ENCODE measurements around the gene DHRS11.

The DHRS11 gene

DNA sequence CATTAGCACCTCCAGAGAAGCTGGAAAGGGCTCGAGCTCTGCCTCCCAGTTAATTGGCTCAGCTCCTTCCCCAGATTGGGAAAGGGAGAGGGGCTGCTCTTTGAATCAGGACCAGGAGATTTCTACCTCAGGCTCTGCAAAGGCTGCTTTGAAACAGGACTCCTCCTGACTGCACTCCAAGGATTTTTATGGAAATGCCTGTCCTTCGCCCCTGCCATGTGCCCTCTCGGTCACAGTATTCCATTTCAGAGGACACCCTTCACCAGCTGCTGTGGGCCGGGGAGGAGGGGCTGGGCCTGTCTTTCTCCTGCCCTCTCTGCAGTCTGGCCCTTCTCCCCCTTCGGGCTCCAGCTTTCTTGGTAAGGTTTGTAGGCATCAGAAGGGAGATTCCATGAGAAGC, 23.3 kb downstream of the DHRS11 start:
- DNase-seq (ENCODE audit: low spot score), result no peak

DNA sequence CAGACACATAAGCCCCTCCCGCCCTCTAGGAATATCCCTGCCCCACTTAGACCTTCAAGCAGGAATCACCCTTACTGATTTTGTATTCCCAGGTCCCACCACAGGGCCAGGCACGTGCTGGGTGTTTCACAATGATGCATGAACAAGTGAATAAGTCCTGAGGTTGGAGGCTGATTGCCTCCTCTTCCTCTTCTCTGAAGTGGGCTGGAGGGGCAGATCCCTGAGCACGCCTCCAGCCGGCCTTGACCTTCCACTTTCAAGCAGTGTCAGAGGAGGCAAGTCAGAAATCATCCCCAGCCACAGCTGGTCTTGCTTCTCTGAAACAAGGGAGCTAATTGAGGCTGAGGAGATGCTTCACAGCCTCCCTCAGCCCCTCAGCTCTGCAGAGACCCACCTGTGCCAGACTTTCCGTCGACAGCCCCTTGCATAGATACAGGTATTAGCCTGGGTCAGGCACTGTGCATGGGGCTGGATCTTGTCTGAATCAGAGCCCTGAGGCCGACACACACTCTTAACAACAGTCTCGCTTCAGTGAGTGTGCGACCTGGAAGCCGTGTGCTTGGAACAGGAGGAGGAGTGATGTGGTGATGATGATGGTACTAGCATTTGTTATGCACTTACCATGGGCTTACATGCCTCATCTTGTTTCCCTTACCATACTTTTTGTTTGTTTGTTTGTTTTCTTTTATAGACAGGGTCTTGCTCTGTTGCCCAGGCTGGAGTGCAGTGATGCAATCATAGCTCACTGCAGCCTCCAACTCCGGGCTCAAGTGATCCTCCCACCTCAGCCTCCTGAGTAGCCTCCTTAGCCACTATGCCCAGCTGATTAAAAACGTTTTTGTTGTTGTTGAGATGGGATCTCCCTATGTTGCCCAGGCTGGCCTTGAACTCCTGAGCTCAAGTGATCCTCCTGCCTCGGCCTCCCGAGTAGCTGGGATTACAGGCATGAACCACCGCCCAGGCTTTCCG, 24.7 kb downstream of the DHRS11 start:
- DNase-seq (ENCODE audit: low spot score), result peak; percentile 56

DNA sequence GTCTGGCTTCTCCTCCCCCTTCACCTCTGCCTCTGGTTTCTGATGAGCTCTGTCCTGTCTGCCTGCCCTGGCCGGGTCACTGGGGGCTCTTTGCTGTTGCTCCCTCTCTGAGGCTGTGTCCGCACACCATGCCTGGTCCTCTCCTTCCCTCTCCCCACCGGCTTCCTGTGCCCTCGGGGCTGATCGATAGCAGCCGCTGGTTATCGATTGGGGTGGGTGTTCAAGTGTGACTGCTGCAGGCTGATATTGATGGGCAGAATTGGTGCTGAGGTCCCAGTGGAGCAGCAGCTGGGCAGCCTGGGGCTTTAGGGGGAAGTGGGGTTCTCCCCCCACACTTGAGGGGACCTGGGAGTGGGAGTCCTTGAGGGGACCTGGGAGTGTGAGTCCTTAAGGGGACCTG, 26.1 kb downstream of the DHRS11 start:
- no peak for DNase-seq (ENCODE audit: low spot score)

DNA sequence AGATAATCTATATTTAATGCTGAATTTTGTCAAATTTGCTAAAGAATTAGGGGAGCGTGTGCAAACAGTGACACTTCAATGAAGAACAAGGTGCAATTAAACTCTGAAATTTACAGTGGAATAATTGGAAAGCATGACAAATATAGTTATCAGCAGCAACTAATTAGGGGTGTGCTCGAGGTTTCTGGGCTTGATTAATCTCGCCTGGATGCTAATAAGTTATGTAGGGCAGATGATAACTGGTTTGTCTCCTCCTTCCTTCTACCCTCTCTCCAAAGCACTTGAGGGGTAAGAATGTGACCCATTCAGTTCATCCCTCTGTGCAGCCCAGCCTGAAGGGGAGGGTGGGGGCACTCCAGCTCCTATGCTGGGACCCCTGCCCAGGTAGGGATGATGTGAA, 31.6 kb downstream of the DHRS11 start:
- DNase-seq (ENCODE audit: low spot score), result no peak

DNA sequence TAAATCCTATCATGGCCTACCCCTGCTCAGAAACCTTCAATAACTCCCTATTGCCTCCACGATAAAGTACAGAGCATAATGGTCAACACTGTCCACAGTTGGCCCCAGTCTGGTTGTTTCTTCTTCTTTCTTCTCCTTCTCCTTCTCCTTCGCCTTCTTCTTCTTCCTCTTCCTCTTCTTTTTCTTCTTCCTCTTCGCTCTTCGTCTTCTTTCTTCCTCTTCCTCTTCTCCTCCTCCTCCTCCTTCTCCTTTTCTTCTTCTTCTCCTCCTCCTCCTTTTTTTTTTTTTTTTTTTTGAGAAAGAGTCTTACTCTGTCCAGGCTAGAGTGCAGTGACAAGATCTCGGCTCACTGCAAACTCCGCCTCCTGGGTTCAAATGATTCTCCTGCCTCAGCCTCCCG, 33.5 kb downstream of the DHRS11 start:
- DNase-seq (ENCODE audit: low spot score), result no peak

DNA sequence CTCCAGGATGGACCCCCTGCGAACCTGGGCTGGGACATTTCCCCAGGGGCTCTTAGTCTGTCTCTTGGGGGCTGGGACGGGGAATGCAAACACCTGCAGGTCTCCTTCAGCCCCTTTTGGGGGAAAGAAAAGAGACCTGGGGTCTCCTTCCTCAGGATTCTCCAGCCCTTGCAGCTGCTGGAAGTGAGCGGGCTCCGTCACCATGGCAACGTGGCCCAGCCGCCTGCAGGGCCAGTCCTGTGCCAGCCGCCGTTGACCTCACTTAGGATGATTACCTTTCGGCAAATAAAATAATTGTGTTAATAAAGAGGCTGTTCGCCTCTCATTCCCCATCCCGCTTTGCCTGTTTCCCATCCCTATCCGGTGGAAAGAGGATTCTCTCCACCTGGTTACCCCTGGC, 35.4 kb downstream of the DHRS11 start:
- DNase-seq (ENCODE audit: low spot score), result no peak

DNA sequence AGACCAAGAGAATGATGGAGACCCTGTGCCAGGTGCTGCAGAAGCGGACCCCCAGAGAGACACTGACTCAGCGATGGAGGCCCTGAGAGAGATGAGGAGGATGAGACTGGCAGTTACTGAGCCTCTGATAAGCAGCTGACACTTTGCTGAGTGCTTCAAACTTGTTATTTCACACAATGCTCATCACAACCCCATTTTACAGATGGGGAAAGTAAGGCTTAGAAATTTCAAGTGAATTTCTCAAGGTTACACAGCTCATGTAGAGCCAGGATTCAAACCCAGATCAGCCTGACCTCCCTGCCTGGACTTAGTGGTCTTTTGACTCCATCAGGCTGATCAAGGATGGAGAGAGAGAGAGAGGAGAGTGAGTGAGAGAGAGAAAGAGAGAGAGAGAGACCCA, 36.9 kb downstream of the DHRS11 start:
- no peak for DNase-seq (ENCODE audit: low spot score)

DNA sequence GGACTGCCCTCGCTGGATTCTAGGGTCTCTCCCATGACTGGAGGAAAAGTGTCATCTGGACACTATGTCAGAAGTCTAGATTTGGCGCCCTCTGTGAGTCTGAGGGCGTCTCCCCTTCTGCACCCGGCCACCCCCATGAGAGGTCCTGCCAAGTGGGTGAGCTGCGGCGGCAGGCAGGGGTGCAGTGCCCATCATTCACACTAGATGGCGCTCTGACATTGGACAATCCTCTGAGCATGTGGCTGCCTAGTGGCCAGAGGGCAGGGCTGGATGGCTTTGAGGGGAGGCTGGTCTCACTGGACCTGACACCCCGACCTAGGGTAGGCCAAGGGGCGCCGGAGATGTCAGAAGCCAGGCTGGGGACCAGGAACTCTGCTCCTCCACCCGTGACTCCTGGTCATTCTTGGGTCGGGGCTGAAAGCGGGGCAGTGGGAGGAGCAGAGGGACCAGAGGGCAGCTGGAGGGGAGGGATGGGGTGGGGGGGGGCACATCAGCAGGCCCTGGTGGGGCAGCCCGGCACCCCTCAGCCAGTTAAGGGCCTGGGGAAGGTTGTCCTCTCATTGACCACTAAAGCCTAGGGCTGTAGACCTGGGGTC, 37.7 kb downstream of the DHRS11 start:
- DNase-seq (ENCODE audit: low spot score), result peak; percentile 69

DNA sequence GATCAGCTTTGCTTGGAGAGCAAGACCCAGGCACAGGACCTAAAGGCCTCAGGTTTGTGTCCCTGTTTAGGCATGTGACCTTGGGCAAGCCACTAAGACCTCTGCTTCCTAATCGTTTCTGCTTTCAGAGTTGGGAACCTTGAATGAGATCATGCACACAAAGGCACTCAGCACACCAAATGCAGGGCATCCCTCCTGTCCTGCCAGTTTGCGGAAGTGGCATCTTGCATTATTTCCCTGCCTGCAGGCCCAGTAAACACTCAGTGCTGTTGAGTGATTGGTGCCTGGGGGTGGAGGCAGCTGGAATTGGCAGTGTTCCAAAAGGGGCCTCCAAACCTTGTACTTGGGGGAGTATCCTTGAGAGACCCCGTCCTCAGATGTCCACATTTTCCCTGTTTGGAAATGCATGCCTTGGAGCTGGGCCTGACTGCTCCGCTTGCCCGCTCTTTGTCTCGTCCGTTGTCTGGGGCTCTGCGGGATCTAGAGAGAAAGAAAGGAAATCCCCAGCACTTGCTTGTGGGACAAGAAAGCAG, 38.4 kb downstream of the DHRS11 start:
- no peak for DNase-seq (ENCODE audit: low spot score)

DNA sequence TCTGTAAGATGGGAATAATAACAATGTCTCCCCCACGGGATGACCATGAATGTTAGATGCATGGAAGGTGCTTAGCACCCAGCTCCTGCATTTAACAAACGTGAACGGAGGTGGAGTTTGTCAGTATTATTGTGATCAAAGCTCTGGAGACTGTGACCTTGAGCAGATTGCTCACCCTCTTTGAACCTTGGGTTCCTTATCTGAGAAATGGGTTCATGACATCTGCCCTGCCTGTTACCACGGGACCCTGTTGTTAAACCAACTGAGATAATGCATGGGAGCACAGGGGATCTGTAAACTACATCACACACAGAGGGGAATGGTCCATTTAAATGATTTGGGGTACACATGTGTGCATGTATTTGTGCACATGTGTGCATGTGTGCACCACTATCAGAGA, 39.3 kb downstream of the DHRS11 start:
- DNase-seq (ENCODE audit: low spot score), result no peak

DNA sequence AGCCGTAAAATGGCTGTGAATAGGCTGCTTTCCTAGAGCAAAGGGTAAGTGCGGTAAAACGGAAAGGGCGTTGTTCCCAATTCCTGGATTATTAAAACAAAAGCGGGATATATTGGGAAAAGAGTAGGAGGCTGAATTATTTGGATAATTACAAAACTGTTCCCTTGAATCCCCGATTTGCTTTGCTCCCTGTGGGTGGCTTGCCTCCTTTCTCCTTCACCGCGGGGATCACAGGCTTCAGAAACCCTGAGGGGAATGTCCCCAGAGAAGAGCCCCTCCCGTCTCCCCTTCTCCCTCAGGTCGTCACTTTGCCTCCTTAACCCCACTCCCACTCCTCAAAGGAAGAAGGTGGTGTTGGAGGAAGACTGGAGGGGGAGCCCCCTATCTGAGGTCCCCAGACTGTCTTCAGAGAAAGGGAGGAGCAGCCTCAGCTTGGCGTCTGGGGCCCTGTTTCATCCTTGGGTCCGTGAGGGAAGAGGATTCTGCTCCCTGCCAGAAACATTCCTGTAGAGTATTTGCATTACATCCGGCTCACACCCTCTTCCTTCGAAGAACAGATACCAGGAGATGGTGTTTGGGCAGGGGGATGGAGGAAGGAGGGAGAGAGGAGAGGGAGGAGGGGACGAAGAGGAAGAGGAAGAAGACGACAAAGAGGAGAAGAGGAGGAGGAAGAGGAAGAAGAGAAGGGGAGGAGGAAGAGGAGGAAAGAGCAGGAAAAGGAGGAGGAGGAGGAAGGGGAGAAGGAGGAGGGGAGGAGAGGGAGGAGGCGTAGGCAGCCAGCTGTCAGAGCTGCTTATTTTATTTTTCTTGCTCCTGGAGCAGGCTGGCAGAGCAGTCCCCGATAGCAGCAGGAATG, 41.5 kb downstream of the DHRS11 start:
- no peak for DNase-seq (ENCODE audit: low spot score)

DNA sequence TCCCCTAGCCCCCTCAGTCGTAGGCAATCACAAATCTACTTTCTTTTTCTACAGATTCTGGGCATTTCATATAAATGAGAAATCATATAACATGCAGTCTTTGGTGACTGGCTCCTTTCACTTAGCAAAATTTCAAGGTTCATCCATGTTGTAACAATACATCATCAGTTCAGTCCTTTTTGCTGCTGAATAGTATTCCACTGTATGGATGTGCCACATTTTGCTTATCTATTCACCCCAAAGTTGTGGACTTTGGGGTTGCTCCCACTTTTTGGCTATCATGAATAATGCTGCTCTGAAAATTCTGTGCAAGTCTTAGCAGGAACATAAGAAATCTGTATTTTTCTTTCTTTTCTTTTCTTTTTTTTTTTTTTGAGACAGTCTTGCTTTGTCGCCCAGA, 48.7 kb downstream of the DHRS11 start:
- no peak for DNase-seq (ENCODE audit: low spot score)

DNA sequence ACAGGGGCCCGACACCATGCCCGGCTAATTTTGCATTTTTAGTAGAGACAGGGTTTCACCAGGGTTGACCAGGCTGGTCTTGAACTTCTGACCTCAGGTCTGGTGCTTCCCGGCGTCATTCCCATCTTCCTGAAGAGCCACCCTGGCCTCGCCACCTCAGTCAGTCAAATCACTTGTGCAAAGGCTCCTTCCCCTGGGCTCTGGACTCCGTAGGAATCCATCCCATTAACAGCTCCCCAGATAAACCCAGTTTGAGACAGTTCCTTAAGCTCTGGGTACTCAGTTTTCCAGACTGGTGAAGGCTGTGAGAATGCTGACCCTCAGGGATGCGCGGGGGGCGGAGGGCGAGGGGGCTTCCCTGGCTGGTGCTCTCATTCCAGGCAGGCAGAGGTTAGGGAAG, 49.2 kb downstream of the DHRS11 start:
- DNase-seq (ENCODE audit: low spot score), result no peak

DNA sequence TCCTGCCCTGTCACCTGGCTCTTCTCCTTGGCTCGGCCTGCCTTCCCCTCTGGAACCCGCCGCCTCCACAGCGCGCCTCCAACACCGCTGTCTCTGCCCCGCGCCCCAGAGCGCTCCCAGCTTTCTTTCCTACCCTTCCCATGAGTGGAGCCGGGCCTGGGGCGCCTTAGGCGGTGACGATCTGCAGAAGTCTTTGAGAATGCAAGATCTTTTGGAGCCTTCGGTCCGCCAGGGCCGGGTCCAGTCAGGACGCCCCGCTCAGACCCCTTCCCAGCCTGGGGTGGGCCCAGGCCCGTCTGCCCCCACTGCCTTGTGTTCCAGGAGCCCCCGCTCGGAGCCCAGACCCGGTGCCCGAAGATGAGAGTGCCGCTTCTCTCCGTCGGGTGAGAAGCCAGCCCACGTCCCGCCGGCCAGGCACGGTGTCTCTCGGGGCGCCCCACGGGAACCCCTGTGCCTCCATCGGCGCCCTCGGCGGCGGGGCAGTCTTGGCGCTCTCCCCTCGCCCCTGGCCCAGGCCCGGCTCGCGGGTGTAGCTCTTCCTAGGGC, 49.7 kb downstream of the DHRS11 start:
- DNase-seq (ENCODE audit: low spot score), result no peak

DNA sequence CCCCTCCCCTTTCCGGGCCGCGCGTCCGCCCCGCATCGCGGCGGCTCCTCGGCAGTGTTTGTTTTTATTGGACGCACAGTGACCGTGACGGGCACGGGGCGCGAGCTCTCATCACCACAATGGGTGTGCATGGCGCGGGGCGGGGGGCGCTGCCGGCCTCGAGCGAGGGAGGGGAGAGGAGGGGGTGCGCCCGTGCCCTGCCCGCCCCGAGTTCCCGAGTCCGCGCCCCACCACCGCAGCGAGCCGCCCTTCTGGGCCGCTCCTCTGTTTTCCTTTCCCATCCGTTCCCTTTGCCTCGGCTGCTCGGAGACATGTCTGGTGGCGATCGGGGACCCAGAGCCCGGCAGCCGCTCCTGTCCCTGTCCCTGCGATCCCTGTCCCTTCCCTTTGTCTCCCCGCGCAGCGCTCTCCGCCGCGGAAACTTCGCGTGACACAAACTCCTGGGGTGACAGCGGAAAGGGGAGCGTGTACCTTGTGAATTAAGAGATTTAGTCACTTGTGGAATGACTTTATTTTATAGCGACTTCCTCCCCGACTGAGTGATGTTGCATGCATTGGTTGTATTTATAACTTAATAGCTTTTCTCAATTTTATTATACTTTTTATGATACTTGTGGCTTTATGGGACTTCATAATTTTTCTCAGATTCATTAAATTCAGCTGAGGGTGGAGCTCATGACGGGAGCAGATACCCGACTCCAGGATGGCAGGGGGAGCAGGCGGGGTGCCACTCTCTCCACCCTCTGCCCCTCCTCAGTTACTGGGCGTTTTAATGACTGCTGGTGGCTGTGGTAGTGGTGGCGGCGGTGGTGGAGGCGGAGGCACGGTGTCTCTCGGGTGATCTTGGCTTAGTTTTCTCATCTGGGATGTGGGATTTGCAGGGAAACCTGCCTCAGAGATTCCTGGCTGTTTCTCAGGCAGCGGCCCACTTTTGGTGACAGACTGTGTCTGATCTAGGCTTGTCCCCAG, 50.5 kb downstream of the DHRS11 start:
- DNase-seq (ENCODE audit: low spot score), result no peak

DNA sequence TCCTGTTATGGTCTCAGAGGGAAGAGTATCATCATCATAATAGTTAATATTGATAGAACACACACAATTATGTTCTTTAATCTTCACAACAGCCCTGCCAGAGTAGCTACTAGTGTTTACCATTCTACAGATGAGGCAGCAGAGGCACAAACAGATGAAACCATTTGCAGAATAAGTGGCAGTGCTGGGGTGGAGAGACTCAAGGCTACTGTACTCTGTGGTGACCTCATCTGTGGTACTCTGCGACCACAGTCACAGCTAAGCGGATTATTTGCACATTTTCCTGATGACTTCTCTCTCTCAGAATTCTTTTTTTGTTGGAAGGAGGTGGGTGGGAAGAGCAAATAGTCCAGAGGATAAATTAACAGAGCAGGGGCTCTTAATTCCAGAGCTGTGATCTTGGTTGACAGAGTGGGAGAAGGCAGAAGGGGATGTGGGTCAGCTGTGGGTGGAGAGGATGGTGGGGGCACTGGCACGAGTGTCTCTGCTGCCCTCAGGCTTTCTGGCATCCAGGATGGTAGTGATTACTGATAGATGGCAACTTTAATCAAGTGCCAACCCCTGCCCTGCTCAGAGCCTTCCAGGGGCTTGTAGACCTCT, 51.5 kb downstream of the DHRS11 start:
- no peak for DNase-seq (ENCODE audit: low spot score)

DNA sequence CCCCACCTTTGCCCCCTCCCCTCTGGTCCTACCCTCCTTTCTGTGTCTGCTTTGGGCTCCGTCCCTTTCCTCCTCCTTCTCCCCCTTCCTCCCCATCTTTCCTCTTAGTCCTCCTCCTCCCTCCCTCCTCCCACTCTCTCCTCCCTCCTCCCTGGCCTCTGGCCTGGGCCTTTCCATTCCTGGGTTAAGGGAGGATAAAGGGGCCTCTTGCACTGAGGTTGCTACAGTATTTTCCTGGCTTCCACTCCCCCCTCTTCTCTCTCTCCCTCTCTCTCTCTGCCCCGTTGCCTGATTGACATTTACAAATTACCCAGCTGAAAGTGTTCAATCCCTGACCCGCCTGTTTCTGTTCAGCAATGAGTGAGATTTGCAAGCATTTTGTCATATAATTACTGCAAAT, 53.7 kb downstream of the DHRS11 start:
- DNase-seq (ENCODE audit: low spot score), result no peak

DNA sequence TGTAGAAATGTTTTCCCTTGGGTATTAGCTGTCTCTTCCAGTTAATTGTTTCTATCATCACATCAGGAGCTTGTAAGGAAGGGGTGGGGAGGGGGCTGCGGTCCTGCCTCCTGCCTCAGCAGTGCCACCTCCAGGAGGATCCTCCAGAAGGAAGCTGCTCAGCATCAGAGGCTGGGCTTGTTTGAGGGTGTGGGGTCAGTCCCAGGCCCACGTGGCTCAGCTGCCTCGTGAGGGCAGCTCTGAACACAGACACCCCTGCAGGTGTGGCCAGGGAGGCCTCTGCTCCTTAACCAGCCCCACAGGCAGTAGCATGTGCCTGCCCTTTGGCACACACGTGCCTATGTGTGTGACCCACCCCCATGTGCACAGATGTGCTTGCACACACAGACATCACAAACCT, 56.0 kb downstream of the DHRS11 start:
- DNase-seq (ENCODE audit: low spot score), result no peak

DNA sequence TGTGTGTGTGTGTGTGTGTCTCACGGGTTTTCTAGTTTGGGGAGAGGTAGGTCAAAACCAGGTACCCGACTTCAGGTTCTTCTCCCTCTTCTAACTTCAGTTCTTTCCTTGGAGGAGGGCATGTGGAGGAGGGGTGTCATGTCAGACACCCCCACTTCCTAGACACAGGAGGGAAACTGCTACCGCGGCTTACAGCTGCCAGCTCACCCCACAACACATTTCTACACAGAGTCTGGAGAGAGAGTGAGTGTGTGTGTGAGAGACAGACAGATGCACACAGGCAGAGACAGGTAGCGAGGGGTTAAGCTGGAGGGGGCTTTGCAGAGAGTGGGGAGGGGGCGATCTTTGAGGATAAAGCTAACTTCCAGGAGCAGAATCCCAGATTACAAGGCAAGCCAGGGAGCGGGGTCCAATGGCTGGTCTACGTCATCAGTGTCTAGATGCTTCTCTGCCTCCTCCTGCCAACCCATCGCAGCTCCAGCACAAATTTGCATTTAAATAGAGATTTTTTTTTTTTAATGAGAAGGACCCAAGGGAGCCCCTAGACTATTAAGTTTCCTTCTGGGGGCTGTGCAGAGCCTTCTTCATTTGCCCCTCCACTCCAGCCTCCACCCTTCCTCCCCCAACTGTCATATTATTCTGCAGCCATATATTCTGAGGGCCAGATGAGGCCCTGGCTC, 58.6 kb downstream of the DHRS11 start:
- no peak for DNase-seq (ENCODE audit: low spot score)

Measured in kidney tubule cell (primary cell).